T-helper 9 cell (primary cell): Measurements from ENCODE around the gene LZTS2.

Source experiments
- DNase-seq: peaks from one replicate; pipeline ENCODE4 v3.0.0-alpha.2; 2020

Gene LZTS2

DNA sequence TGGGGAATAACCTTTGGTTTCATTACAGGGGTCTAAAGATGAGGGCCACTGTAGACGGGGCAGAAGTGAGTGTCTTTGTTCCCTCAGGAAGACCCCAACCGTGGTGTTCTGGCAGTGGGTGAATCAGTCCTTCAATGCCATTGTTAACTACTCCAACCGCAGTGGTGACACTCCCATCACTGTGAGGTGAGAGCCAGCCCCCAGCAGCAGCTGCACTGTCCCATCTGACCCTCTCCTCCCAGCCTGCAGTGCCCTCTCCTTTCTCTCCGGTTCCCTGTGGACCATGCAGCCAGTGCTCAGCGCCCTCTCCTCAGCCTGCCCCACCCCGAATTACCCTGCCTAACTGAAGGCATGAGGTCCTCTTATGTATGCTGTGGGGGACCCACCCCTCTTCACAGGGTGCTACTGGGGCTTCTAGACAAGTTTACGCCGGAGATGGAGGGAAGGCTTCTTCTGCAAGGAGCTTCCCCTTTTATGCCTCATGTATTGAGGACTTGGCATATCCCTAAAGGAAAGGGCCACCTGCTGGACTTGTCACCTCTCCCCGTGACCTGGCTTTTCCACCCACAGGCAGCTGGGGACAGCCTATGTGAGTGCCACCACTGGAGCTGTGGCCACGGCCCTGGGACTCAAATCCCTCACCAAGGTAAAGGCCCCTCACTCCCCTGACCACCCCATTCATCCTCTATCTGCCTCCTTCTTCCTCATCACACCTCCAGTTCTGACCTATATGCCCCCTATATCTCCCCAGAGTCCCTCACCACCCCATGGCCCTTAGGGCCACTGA is 36.5 kb downstream of the LZTS2 start:
- no peak for DNase-seq

DNA sequence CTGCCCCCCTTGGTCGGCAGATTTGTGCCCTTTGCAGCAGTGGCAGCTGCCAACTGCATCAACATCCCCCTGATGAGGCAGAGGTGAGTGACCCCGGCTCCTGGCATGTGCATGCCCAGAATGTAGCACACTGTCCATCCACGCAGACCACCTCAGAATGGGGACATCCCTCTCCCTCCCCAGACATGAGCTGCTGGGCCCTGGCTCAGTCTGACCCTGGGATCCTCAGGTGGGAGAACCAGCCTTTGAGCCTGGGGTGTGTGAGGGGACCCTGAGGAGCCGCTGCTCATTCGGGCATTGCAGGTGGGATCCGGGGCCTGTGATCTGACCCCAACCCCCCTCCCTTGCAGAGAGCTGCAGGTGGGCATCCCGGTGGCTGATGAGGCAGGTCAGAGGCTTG is 37.1 kb downstream of the LZTS2 start:
- no peak for DNase-seq

DNA sequence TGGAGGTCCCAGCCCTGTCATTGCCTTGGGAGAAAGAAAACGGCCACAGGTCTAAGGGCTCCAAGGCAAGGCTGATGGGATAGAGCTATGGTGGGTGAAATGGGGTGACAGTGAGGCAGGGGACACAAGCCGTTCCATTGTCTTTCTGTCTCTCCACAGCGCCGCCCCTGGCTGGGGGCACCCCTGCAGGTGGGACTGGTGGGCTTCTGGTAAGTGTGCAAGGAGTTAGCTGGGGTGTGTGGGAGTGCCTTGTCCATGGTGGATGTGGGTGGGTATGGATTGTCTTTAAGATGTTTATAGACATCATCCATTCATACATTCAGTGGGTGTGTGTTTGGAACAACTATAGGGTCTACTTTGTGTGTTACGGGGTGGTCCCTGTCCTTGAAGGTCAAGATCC is 38.9 kb downstream of the LZTS2 start:
- no peak for DNase-seq

DNA sequence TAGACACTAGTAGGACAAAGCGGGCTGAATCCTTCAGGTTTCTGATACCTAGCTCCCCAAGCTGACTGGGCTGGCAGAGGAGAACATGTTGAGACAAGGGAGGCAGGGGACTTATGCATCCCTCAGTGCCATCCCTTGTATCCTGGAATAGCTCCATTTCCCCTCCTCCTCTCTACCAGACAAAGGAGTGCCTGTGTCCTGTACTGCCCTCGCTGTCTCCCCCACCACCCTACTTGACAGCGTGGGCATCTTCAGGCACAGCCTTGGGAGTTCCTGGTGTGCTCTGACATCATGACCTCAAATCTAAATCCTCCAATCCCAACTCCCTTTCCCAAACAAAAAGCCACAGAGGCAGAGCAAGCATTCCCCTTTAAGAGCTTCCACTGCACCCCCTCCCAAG is 40.5 kb downstream of the LZTS2 start:
- DNase-seq, result no peak

DNA sequence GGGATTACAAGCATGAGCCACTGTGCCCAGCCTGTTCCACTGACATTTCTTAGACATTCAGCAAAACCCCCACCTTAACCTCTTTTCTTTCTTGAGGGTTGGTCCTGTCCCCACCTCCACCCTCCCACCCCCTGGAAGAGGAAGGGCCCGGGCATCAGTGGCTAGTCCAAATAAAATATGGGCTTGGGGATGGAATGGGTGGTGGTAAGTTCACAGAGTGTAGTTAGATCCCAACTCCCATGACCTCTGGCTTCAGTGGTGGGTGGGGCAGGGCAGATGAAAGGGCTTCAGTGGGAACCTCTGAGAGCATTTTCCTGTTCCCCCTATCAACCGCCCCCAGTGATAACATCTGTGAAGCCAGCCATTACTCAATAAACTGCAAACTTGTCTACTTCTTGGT is 41.2 kb downstream of the LZTS2 start:
- no peak for DNase-seq

DNA sequence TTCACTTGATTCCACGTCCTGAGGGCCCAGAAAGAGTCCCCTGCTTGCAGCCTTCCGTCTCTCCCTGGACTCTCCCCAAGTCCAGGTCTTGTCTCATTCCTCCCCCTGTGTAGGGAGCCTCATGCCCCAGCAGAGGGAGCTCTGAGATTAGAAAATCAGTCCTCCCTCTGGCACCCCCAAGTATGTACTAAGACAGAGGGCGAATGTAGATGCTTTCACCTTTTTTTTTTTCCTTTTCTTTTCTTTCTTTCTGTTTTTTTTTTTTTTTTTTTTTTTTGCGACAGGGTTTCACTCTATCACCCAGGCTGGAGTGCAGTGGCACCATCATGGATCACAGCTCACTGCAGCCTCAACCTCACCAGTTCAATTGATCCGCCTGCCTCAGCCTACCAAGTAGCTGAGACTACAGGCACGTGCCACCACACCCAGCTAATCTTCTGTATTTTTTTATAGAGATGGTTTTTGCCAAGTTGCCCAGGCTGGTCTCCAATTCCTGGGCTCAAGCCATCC is 41.7 kb downstream of the LZTS2 start:
- DNase-seq, result peak; percentile 58

DNA sequence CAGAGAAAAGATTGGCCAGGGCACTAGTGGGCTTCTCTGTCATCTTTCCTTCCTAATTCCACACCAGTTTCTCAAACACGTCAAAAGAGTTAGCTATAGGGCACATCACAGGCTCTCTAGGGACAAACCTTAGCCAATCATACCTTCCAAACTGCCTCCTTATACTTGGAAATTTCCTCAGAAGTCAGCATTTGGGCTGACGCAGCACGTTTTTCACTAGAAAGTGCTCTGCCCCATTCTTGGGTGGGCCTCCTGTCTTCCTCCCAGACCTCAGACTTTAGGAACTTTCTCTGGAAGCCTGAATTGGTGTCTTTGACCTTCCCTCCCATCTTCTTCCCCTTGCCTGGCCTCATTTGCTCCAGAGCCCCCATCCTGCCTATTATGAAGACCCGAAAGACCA is 42.5 kb downstream of the LZTS2 start:
- no peak for DNase-seq

DNA sequence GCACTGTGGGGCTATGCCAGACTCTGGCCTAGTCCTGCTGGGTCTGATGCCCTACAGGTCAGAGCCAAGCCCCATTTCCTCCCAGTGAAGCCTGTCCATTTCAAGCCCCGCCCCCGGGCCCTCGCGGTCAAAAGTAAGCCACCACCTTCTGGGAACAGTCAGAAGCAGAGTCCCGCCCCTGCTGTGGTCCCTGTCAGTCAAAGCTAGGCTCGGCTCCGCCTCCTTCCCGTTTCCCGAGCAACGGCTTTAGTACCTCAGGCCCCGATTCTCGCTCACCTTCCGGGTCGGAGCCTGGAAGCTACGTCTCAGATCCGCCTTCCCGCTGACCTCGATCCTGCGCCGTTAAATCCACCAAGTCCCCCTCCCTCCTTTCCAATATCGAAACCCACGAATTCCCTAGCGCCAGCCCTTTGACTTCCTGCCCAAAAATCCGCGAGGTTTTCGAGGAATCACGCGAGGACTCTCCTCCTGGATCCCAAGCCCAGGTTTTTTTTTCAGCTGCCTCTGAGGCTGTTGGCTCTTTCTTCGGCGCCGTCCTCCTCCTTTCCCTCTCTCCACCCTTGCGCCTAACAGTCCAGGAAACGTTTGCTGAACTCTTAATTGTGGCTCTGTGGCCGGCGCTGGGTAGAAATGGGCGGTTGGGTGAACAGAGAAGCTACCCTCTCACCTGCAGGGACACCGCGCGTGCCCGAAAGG is 43.2 kb downstream of the LZTS2 start:
- DNase-seq, result peak; percentile 68

DNA sequence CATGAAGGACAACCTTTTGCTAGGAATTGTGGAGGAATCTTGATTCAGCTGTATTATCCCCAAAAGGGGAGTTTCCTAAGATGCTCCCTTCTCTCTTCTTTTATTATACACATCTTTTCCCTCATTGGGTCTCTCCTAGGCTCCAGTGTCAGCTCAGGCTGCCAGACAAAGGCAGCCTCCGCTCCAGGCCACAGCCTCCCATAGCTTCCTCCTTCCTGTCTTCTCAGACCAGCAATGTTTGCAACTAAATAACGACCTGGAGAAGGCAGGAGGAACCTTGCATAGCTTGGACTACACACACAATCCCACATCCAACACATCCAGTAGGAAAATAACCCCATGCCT is 43.7 kb downstream of the LZTS2 start:
- DNase-seq, result no peak

DNA sequence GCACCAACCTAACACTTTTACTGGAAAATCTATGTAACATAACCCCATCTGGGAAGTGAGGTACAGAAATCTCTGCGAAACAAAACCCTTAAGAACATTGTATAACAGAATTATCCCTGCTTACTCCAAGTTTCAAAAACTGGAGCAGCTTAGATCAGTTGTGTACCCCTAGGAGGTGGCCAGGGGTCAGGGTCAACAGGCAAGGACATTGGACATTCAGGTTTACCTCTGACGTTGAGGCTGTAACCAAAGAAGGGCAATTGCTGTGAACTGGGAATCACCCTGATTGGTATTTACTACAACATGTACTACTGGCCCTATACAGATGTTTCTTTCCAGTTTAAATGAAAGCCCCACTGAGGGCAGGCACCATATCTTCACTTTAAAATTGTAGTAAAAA is 44.5 kb downstream of the LZTS2 start:
- DNase-seq, result no peak

DNA sequence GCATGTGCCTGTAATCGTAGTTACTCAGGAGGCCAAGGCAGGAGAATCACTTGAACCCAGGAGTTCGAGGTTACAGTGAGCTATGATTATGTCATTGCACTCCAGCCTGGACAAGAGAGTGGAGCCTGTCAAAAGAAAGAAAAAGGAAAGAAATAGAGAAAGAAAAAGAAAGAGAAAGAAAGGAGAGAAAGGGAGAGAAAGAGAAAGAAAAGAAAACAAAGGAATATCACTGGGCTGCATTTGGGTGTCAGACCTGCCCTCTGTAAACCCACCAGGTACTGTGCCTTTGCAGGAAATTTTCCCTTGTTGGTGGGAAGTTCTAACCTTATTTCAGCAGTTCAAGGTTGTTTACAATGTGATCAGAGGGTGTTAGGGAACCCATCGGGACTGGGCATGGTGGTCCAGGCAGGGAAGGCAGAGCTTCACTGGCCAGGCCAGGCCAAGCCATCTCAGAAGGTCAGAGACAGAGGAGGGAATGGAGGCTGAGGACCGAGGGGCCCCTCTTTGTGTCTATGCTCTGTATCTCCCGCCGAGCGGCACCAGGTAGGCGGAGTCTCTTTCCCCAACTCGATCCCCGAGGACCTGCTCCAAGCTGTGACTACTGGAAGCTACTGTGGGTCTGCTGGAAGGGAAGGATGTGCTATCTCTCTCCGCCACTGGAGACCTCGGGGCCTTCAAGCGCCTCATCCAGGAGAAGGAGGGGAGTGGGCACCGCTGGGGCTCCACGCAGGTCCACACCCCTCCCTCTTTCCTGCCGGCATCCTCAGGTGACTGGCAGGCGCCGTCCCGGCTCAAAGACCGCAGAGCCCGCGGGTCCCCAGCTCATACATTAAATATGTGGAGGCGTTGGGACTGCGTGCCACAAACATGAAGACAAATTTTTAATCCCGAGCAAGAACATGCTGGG is 47.0 kb downstream of the LZTS2 start:
- no peak for DNase-seq

DNA sequence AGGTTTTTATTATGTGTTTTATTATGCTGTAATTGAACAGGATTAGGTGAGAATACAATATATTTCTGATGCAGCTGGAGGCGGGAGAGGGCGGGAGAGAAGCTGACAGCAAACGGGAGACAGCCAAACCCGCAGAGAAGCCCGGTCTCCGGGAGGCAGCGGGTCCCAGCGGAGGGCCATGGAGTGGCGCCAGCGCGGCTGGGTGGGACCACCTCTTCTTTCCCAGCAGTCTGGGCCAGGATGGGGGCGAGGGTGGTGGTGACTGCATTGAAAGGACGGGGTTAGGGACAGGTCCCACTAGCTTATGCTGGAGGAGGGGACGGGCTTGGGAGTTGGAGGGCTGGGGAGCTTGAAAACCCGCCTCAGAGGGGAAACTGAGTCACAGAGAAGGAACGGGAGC is 47.7 kb downstream of the LZTS2 start:
- DNase-seq, result no peak

DNA sequence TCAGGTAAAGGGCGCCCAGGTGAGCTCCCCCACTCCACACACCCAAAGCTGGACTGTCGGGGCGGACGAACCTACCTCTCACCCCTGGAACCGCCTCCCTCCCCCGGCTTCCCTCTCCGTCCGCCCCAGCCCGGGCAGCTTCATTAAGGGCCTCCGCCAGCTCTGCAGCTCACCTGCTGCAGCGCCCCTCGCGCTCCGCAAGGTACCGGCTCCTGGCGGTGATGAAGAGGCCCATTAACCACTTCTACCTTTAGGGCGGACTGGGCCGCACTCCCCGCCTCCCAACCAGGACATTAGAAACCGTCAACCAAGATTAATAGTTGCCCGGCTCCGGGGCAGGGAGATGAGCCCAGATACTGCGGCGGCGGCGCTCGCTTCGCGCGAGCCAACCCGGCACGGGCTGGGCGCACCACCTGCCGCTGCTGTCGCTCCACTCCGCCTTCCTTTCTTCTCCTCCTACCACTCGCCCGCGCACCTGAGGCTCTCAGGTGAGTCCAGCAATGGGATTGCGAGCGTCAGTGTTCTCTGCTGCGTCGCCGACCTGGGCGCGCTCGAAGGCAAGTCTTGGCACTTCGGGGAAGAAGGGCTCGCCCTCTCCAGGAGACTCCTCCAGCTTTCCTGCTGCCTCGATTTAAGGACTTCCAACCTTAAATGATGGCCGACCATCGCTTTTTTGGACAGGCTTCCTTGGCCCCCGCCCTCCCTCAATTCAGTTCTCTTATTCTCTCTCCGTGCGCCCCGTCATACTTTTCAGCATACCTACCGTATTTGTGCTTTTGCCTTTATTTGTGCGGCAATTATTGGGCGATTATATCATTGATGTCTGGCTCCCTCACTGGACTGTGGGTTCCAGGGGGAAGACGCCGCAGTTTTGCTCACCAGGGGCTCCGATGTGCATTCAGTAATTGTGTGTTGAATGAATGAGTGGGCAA is 48.6 kb downstream of the LZTS2 start:
- DNase-seq, result no peak

DNA sequence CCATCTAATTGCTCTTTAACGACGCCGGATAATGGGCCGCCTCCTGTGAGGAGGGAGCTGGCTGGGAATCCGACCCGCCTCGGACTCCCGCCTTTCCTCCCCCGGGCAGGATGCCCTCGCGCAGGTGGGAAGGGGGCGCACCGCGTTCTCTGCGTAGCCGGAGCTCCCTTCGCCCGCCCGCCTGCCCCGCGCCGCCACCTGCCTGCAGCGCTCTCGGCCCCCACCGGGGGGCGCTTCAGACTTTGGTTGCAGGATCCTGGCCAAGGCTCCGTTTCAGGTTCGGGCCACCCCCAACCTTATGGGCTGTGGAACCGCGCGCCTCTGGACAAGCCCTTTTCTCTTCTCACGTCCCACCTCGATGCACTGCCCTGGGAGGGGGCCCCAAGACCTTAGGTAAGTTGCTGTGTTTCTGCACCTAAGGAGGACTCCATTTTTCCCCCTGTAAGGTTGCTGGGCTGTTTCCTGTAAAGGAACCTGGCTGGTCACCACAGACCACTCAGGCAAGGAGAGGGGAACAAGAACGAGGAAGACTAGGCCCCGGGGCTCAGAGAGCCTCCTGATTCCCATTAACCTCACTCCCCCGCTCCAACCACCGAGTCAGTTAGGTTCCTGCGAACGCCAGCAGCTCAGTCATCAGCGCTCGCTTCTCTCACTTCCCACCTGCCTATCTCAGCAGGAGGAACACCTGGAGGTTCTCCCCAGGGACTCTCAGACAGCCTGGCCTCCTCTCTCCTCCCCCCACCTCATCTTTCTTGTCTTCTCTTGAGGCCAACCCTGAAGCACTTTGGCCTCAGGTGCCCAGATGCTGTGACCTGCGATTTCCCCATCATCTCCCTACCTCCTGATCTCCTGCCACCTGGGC is 50.8 kb downstream of the LZTS2 start:
- DNase-seq, result peak; percentile 81

DNA sequence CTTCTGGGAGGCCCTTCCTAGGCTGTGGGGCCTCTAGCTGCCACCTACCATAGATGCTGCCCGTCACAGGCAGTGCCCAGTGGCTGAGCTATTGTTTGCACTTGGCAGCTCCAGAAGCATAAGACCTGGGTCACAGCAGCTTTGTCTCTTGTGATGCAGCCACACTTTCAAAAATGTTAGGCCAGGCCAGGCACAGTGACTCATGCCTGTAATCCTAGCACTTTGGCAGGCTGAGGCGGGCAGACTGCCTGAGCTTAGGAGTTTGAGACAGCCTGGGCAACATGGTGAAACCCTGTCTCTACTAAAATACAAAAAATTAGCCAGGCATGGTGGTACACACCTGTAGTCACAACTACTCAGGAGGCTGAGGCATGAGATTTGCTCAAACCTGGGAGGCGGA is 52.7 kb downstream of the LZTS2 start:
- no peak for DNase-seq

DNA sequence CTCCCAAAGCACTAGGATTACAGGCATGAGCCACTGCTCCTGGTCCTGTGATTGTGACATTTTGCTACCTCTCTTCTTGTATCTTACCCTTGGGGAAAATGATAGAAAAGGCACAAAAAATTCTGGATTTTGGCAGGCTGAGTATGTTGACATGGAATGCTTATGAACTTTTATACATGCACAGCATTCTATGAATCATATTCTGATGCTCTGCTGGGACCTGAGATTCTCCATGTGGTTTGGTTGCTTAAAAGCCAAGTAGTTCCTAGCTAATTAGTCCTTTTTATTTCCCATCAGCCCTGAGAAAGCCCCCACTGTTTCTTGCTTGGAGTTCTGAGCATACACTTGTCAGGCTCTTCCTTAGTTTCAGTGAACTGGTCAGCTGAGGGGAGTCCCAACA is 53.9 kb downstream of the LZTS2 start:
- DNase-seq, result no peak

DNA sequence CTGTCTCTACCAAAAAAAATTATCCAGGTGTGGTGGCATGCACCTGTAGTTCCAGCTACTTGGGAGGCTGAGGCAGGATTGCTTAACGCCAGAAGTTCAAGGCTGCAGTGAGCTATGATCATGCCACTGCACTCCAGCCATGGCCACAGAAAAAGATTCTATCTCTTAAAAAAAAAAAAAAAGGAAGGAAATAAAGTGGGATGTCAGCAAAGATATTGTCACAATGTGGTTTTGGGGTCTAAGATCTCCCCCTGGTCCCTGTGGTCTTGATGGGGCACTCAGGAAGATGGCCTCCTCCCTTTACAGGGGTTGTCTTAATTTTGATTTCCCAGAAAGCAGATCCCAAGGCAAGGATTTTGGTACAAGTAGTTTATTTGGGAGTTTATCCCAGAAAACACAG is 54.7 kb downstream of the LZTS2 start:
- DNase-seq, result no peak

DNA sequence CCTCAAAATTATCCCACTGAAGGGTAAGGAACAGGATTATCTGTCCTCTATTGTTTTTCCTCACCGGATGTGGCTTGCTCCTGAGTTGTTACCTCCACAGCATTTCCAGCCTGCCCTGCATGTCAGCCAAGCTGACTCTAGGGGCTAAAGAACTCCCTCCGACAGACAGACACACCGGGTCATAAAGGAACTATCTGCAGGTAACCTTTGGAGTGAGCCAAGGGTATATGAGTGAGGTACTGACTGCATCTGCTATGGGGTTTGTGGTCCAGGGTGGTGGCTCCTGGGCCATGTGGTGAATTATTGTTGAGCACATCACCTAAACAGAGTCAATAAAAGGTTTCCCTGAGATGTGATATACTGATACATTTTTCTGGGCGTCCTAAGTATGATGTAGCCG is 55.3 kb downstream of the LZTS2 start:
- no peak for DNase-seq

DNA sequence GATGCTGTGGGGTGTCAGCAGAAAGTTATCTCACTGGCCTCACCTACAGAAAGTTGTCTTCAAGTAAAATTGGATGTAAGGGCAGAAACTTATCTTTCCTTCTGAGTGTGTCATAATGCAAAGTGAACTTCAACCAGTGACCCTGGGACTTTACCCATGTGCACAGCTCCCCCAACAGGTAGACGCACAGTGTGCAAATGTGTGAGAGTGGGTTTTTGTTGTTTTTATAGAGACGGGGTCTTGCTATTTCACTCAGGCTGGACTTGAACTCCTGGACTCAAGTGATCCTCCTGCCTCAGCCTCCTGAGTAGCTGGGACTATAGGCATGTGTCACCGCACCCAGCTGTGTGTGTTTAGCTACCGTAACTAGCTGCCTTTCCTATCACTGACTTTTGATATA is 55.8 kb downstream of the LZTS2 start:
- DNase-seq, result no peak

DNA sequence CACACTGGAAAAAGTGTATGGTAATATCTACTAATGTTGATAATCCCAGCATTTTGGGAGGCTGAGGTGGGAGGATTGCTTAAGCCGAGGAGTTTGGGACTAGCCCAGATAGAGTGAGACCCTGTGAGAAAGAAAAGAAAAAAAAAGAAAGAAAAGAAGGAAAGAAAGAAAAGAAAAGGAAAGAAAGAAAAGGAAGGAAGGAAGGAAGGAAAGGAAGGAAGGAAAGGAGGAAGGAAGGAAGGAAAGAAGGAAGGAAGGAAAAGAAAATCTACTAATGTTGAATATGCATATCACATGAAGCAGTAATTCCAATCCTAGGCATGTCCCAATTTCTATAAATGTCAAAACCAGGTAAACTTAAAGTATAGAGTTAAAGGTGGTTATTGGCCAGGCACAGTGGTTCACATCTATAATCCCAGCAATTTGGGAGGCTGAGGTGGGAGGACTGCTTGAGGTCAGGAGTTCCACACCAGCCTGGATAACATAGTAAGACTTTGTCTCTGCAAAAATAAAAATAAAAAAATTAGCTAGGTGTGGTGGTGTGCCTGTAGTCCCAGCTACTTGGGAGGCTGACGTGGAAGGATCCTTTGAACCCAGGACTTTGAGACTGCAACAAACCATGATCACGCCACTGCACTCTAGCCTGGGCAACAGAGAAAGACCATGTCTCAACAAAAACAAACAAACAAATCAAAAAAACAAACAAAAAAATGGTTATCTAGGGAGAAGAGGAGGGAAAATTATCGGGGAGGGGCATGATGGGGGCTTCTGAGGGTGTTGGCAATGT is 57.0 kb downstream of the LZTS2 start:
- DNase-seq, result no peak
